22Rv1 (cell line): Measurements from ENCODE around the gene KRTAP3-2.

Source experiments
- H3K27ac ChIP-seq: fragments of 450-650 bp; 2 replicates; pipeline ENCODE4 v1.5.1; 2017
- ZFX ChIP-seq: fragments of 450-650 bp; IDR thresholded peaks from 2 replicates; pipeline ENCODE4 v1.6.1; 2017; ENCODE audit warnings: antibody characterized with exemption, borderline replicate concordance
- TF ChIP-seq, protein P1 (sequence below): fragments of 450-650 bp; IDR thresholded peaks from 2 replicates; pipeline ENCODE4 v1.5.1; 2017; ENCODE audit warnings: mild to moderate bottlenecking

The KRTAP3-2 gene

DNA sequence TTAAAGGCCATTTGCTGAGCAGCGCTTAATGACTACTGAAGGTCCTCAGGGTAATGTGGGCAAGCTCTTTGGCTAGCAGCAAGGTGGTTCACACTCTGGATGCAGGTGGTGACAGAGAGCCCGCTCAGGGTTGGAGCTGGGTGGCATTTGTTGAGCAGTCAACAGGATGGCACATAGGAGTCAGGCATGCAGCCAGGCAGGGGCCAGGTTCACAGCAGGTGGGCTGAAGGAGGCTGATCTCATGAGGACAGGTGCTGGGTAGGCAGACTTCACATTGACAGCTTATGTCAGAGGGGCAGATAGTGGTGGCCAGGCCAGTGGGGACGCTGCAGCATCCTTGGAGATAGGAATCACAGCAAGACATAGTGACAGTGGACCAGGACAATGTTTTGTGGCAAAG is 4.7 kb upstream of the KRTAP3-2 start:
- TF ChIP-seq ZFX = no peak
- TF ChIP-seq, protein P1, sequence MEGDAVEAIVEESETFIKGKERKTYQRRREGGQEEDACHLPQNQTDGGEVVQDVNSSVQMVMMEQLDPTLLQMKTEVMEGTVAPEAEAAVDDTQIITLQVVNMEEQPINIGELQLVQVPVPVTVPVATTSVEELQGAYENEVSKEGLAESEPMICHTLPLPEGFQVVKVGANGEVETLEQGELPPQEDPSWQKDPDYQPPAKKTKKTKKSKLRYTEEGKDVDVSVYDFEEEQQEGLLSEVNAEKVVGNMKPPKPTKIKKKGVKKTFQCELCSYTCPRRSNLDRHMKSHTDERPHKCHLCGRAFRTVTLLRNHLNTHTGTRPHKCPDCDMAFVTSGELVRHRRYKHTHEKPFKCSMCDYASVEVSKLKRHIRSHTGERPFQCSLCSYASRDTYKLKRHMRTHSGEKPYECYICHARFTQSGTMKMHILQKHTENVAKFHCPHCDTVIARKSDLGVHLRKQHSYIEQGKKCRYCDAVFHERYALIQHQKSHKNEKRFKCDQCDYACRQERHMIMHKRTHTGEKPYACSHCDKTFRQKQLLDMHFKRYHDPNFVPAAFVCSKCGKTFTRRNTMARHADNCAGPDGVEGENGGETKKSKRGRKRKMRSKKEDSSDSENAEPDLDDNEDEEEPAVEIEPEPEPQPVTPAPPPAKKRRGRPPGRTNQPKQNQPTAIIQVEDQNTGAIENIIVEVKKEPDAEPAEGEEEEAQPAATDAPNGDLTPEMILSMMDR = no peak
- no peak overlapping the region for H3K27ac ChIP-seq

DNA sequence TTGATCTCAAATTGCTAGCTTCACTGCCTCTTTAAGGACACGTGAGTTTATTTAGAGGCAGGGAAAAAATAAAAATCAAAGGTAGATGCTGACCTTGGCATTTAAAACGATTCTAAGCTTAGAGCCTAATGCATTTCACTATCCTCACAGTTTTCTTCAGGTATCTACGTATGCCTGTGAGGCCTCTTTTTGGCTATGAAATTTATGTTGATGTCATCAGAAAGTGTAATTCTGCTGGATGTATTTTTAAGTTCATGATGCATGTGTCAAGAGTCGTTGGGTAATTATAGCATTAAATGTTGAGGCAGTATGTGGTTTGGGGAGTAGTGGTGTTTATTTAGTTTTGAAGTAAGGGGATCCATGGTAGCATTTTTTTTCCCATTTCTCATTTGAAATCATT is 4.2 kb upstream of the KRTAP3-2 start:
- H3K27ac ChIP-seq = no peak overlapping the region
- TF ChIP-seq ZFX = no peak
- TF ChIP-seq, protein P1 = no peak

DNA sequence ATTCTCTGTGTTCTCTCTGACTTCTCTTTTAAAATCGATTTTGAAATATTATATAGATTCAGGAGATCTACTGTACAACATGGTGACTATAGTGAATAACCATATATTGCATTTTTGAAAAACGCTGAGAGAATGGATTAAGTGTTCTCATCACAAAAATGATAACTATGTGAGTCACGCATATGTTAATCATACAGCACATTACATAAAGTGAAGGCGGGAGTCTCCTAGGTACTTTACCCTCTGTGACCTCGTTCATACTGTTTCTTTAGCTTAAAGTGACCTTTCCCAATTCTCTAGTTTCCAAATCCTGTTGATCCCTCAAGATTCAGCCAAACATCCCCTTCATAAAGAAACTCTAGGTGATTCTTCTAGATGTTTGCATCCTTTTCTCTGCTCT is 3.1 kb upstream of the KRTAP3-2 start:
- no peak overlapping the region for H3K27ac ChIP-seq
- TF ChIP-seq ZFX = no peak
- TF ChIP-seq, protein P1 = no peak

DNA sequence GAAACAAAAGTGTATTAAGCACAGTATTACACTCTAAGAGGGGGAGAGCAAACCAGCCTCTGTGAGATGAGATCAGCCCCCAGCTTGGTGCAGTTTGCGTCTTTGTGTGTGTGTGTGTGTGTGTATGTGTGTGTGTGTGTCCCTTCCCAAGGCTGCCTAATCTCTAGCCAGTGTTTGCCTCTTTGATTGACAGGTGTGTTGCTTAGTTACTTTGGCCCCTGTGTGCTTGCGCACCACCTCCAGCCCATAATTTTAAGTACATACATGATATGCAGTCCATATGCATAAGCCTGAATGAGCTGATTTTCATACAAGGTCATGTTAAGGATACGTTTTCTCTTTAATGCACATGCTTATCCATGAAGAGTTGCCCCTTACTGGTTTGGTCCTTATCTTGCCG is 2.1 kb upstream of the KRTAP3-2 start:
- TF ChIP-seq, protein P1 = no peak
- no peak for TF ChIP-seq ZFX

DNA sequence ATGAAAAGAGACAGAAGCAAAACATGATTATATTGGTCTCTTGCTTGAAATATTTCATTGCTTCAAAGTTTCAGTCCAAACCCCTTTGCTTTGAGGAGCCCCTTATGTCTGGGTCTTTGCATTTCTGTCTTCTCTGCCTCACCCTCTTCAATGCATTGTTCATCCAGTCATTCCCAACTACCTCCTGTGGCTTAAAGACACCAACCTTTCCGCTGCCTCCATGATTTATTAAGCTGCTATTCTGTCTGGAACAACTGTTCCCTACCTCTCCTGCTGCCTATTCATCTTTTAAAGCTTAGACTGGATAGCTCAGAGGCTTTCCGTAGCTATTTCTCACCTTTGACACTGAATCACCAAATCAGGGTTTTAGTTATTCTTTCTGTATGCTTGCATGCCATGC is 2.3 kb downstream of the KRTAP3-2 start:
- no peak overlapping the region for H3K27ac ChIP-seq
- TF ChIP-seq, protein P1 = no peak
- no peak for TF ChIP-seq ZFX

More for the DNA sequence above, 2.1 kb upstream of the KRTAP3-2 start:
- no peak overlapping the region for H3K27ac ChIP-seq

DNA sequence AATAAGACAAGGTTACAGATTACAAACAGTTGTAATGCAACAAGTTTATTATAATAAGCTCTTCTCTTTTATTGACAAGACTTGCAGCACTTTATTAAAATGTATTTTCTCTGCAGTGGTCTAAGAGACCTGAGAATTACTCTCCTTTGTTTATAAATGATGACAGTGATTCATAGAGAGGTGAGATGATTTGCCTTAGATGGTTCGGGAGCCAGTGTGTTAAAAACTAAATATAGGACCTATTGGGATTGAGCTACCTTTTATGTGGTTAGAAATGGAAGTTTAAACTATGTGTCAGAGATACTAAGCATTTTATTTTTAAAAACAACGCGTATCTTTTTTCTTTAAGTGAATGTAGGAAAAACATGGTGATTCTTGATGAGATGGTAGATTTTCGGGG is 2.9 kb downstream of the KRTAP3-2 start:
- no peak for TF ChIP-seq ZFX
- TF ChIP-seq, protein P1 = no peak
- no peak overlapping the region for H3K27ac ChIP-seq

DNA sequence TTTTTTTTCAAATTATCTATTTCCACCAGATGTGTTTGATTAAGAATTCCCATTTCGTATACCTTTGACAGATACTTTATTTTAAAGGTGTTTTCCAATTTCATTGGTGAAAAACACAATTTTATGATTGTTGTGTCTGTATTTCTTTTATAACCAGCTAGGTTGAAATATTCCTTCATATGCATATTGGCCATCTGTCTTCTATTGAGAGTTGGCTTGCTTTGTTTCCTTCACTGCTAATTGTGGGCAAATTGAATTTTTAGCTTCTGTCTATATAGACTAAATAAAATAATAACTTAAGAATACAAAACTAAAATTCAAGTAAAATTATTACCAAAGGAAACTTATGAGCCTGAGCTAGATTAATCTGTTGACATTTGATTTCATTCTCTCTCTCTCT is 4.6 kb downstream of the KRTAP3-2 start:
- no peak overlapping the region for H3K27ac ChIP-seq
- TF ChIP-seq ZFX = no peak
- TF ChIP-seq, protein P1 = no peak
